ENCODE results near the gene MAGEB3.

The MAGEB3 gene

GRCh38 chrX:30280428-30280827 lies 50.0 kb downstream of the MAGEB3 start:
- DNase-seq (ENCODE audit: low read depth), result no peak

- no peak for DNase-seq (ENCODE audit: low read depth)
These were observed 52.1 kb downstream of the MAGEB3 start for GRCh38 chrX:30282527-30282926.

- DNase-seq (ENCODE audit: low read depth), result no peak
These were observed 53.2 kb downstream of the MAGEB3 start for GRCh38 chrX:30283456-30284200.

Measured in activated T-cell treated with anti-CD3 and anti-CD28 coated beads for 48 hours (primary cell).